H1 (cell line): ENCODE measurements around the gene REPS1. TPM values are rescaled to one million over a fixed set of nuclear protein-coding genes. Genes with fewer than 3 reads are reported as not detected.

Experiments
- CTCF ChIA-PET: fragments of 300-600 bp; sonication (Branson Sonifier 250); formaldehyde crosslinking; loops from one replicate; lab custom pipeline; 2021; ENCODE audit not compliant: partially characterized antibody; lab: Charles Lee
- POLR2A ChIA-PET: fragments of 300-600 bp; sonication (Branson Sonifier 250); formaldehyde crosslinking; loops from one replicate; lab custom pipeline; 2021; ENCODE audit warnings: inconsistent platforms; ENCODE audit not compliant: partially characterized antibody; lab: Charles Lee
- DNase-seq, 2 experiments: peaks; one replicate each; pipeline versions ENCODE4 v3.0.0 to v3.0.0-alpha.2; 2010 to 2022; ENCODE audit warnings: low spot score in 2 of 2, low read depth in 1 of 2, mixed read lengths in 1 of 2
- FAIRE-seq: peaks from 2 replicates; lab custom pipeline; 2011; peaks lifted over from hg19 to GRCh38; lab: Jason Lieb, UNC
- H2AFZ ChIP-seq: 2 replicates; pipeline ENCODE4 v1.8.1; 2012; ENCODE audit warnings: low read length, inconsistent platforms
- H2AK5ac ChIP-seq: 2 replicates; pipeline ENCODE4 v1.6.1; 2013; ENCODE audit warnings: low read depth, low read length
- H2BK120ac ChIP-seq: replicated peaks from 2 replicates; pipeline ENCODE3; 2013; ENCODE audit warnings: low read depth, low read length, inconsistent platforms
- H2BK12ac ChIP-seq: 2 replicates; pipeline ENCODE4 v1.6.1; 2013; ENCODE audit warnings: low read depth, low read length
- H2BK15ac ChIP-seq: 2 replicates; pipeline ENCODE4 v1.6.1; 2013; ENCODE audit warnings: low read length
- H2BK20ac ChIP-seq: 2 replicates; pipeline ENCODE4 v1.6.1; 2013; ENCODE audit warnings: low read length
- H2BK5ac ChIP-seq: 2 replicates; pipeline ENCODE4 v1.6.1; 2013; ENCODE audit warnings: low read depth, low read length
- H3K14ac ChIP-seq: 2 replicates; pipeline ENCODE4 v1.6.1; 2013; ENCODE audit warnings: inconsistent platforms; ENCODE audit not compliant: insufficient read length
- H3K18ac ChIP-seq: 2 replicates; pipeline ENCODE4 v1.6.1; 2013; ENCODE audit warnings: low read length; ENCODE audit errors: extremely low read depth
- H3K23ac ChIP-seq: 2 replicates; pipeline ENCODE4 v1.6.1; 2013; ENCODE audit warnings: inconsistent platforms; ENCODE audit not compliant: insufficient read length
- H3K23me2 ChIP-seq: 2 replicates; pipeline ENCODE4 v1.6.1; 2013; ENCODE audit warnings: low read depth, low read length
- H3K27ac ChIP-seq: 2 replicates; pipeline ENCODE4 v1.6.1; 2011; ENCODE audit warnings: low read depth, low read length, inconsistent platforms
- H3K27me3 ChIP-seq, 4 experiments: replicated peaks in 1 of 4; 1 replicate in 1 of 4; 2 replicates in 3 of 4; pipeline versions ENCODE4 v1.6.1 to v1.8.1; 2011 to 2013; ENCODE audit warnings: low read length in 3 of 4, mild to moderate bottlenecking in 3 of 4, inconsistent platforms in 2 of 4, mixed read lengths in 2 of 4, moderate library complexity in 1 of 4; ENCODE audit not compliant: control insufficient read depth in 3 of 4, insufficient read depth in 3 of 4; ENCODE audit errors: extremely low read depth in 1 of 4
- H3K36me3 ChIP-seq, 4 experiments: 2 replicates each; pipeline versions ENCODE4 v1.6.1 to v1.8.1; 2011 to 2013; ENCODE audit warnings: mild to moderate bottlenecking in 4 of 4, low read length in 3 of 4, moderate library complexity in 2 of 4, control low read depth in 1 of 4, inconsistent platforms in 1 of 4; ENCODE audit not compliant: insufficient read depth in 4 of 4, control insufficient read depth in 2 of 4
- H3K4ac ChIP-seq: replicated peaks from 2 replicates; pipeline ENCODE3; 2013; ENCODE audit warnings: low read length, low read depth, mixed read lengths, inconsistent platforms; ENCODE audit not compliant: insufficient read length
- H3K4me1 ChIP-seq, 4 experiments: replicated peaks in 1 of 4; 1 replicate in 1 of 4; 2 replicates in 3 of 4; pipeline versions ENCODE4 v1.6.1 to v1.8.1; 2011 to 2013; ENCODE audit warnings: low read length in 3 of 4, inconsistent platforms in 2 of 4, mixed read lengths in 1 of 4; ENCODE audit not compliant: insufficient read depth in 4 of 4, control insufficient read depth in 3 of 4
- H3K4me2 ChIP-seq, 2 experiments: 2 replicates each; pipeline versions ENCODE4 v1.6.1 to v1.8.1; 2011 to 2013; ENCODE audit warnings: low read depth in 2 of 2, low read length in 2 of 2, control low read depth in 1 of 2, inconsistent platforms in 1 of 2, mild to moderate bottlenecking in 1 of 2; ENCODE audit not compliant: insufficient read depth in 1 of 2
- H3K4me3 ChIP-seq, 4 experiments: fragments of 200-600, 300-600 bp in 1 of 4; sonication (generic), shearing (Covaris generic), sonication (Bioruptor Twin) in 1 of 4; 2 replicates each; pipeline versions ENCODE4 v1.5.1 to v1.8.1; 2011 to 2016; ENCODE audit warnings: low read length in 4 of 4, low read depth in 3 of 4, control low read depth in 2 of 4, inconsistent platforms in 2 of 4, mild to moderate bottlenecking in 2 of 4, mixed read lengths in 1 of 4, moderate library complexity in 1 of 4; ENCODE audit not compliant: insufficient read depth in 2 of 4; ENCODE audit errors: extremely low read depth in 1 of 4
- H3K56ac ChIP-seq: replicated peaks from 2 replicates; pipeline ENCODE3; 2013; ENCODE audit warnings: low read depth, mild to moderate bottlenecking, mixed read lengths, low read length, inconsistent platforms; ENCODE audit not compliant: insufficient read length
- H3K79me1 ChIP-seq: 2 replicates; pipeline ENCODE4 v1.6.1; 2013; ENCODE audit warnings: low read depth, low read length, control low read depth
- H3K79me2 ChIP-seq, 2 experiments: 2 replicates each; pipeline versions ENCODE4 v1.6.1 to v1.8.1; 2012 to 2013; ENCODE audit warnings: low read length in 2 of 2, mild to moderate bottlenecking in 2 of 2, inconsistent platforms in 1 of 2; ENCODE audit not compliant: insufficient read depth in 2 of 2, control insufficient read depth in 1 of 2
- H3K9ac ChIP-seq, 4 experiments: replicated peaks in 1 of 4; 1 replicate in 1 of 4; 2 replicates in 3 of 4; pipeline versions ENCODE4 v1.6.1 to v1.8.1; 2011 to 2013; ENCODE audit warnings: low read depth in 3 of 4, low read length in 3 of 4, control low read depth in 2 of 4, mild to moderate bottlenecking in 2 of 4, moderate library complexity in 2 of 4, inconsistent platforms in 1 of 4; ENCODE audit errors: extremely low read depth in 1 of 4
- H3K9me3 ChIP-seq, 2 experiments: 2 replicates each; pipeline versions ENCODE4 v1.6.1 to v1.8.1; 2012 to 2013; ENCODE audit warnings: mild to moderate bottlenecking in 2 of 2, moderate library complexity in 2 of 2, control low read depth in 1 of 2, inconsistent platforms in 1 of 2, low read depth in 1 of 2, low read length in 1 of 2, mixed read lengths in 1 of 2; ENCODE audit not compliant: insufficient read depth in 2 of 2
- H4K20me1 ChIP-seq, 2 experiments: replicated peaks in 1 of 2; 2 replicates each; pipeline versions ENCODE3 to v1.8.1; 2011 to 2013; ENCODE audit warnings: inconsistent platforms in 2 of 2, low read length in 2 of 2, mild to moderate bottlenecking in 1 of 2; ENCODE audit not compliant: insufficient read depth in 2 of 2, control insufficient read depth in 1 of 2
- H4K5ac ChIP-seq: 2 replicates; pipeline ENCODE4 v1.6.1; 2013; ENCODE audit warnings: low read length, low read depth, mixed read lengths, inconsistent platforms; ENCODE audit not compliant: insufficient read length
- H4K8ac ChIP-seq: 2 replicates; pipeline ENCODE4 v1.8.0; 2013; ENCODE audit warnings: mild to moderate bottlenecking, moderate library complexity, low read length, inconsistent platforms; ENCODE audit not compliant: insufficient read depth; ENCODE audit errors: extremely low read depth
- H4K91ac ChIP-seq: replicated peaks from 2 replicates; pipeline ENCODE3; 2013; ENCODE audit warnings: low read length, mixed read lengths, inconsistent platforms; ENCODE audit not compliant: insufficient read length
- CHD2 ChIP-seq: IDR thresholded peaks from 2 replicates; pipeline ENCODE4 v1.6.1; 2012; ENCODE audit warnings: low read length, improper control_type of control experiment
- CREB1 ChIP-seq: IDR thresholded peaks from 2 replicates; pipeline ENCODE4 v1.6.1; 2012; ENCODE audit warnings: inconsistent platforms
- EZH2 ChIP-seq: fragments of 200-600 bp; sonication (generic); IDR thresholded peaks from 2 replicates; pipeline ENCODE4 v1.7.1; 2012; ENCODE audit warnings: low read depth, mild to moderate bottlenecking, moderate library complexity, low read length, inconsistent platforms; ENCODE audit not compliant: severe bottlenecking
- FOSL1 ChIP-seq: IDR thresholded peaks from 2 replicates; pipeline ENCODE4 v1.6.1; 2011; ENCODE audit warnings: mild to moderate bottlenecking, low read depth, low read length, moderate library complexity; ENCODE audit not compliant: insufficient read depth
- KDM1A ChIP-seq: fragments of 200-600, 300-600 bp; sonication (generic); IDR thresholded peaks from 2 replicates; pipeline ENCODE4 v1.7.1; 2016; ENCODE audit warnings: mild to moderate bottlenecking, low read length, borderline replicate concordance
- MAFK ChIP-seq: IDR thresholded peaks from 2 replicates; pipeline ENCODE4 v1.6.1; 2012; ENCODE audit warnings: low read depth, mild to moderate bottlenecking, improper control_type of control experiment, low read length
- SP2 ChIP-seq: IDR thresholded peaks from 2 replicates; pipeline ENCODE4 v1.6.1; 2012; ENCODE audit warnings: mild to moderate bottlenecking, low read length, inconsistent platforms
- SP4 ChIP-seq: IDR thresholded peaks from 2 replicates; pipeline ENCODE4 v1.6.1; 2012; ENCODE audit warnings: low read length, inconsistent platforms
- TAF7 ChIP-seq: optimal IDR thresholded peaks from 2 replicates; pipeline ENCODE3; 2011; ENCODE audit warnings: low read depth, mild to moderate bottlenecking, inconsistent platforms, low read length, moderate library complexity, borderline replicate concordance
- TCF12 ChIP-seq: IDR thresholded peaks from 2 replicates; pipeline ENCODE4 v1.6.1; 2011; ENCODE audit warnings: low read depth, mild to moderate bottlenecking, low read length
- ZNF274 ChIP-seq: IDR thresholded peaks from 2 replicates; pipeline ENCODE4 v1.7.0; 2012; ENCODE audit warnings: low read length, borderline replicate concordance; ENCODE audit errors: extremely low read depth
- WGBS, 2 experiments: shearing (Covaris generic) in 1 of 2; methylation state at CpG; one replicate each; pipeline versions ENCODE4 v1.1.6 to v1.1.7; 2013 to 2015; ENCODE audit warnings: low lambda C conversion rate in 2 of 2, mixed read lengths in 2 of 2, inconsistent platforms in 1 of 2, low coverage in 1 of 2, missing lambda C conversion rate in 1 of 2; ENCODE audit not compliant: insufficient replicate concordance in 2 of 2, insufficient coverage in 1 of 2, insufficient read length in 1 of 2; ENCODE audit errors: extremely low coverage in 1 of 2, missing lambda C conversion rate in 1 of 2; 5-methylcytosine and 5-hydroxymethylcytosine counted together
- polyA plus RNA-seq, 7 experiments: library from polyadenylated mRNA; depleted of rRNA in 3 of 7; stranded (reverse) in 5 of 7; unstranded in 2 of 7; fragments of >200 nt in 5 of 7; fragments of 200-250 nt in 2 of 7; gene quantifications; 1 replicate in 5 of 7; 2 replicates in 1 of 7; 4 replicates in 1 of 7; pipeline versions ENCODE4 v1.2.1 to v1.2.3, GENCODE V29; 2011 to 2013; ENCODE audit warnings: missing spikeins in 2 of 7, mixed read lengths in 2 of 7
- total RNA-seq: library from RNA; stranded (reverse); fragmentation: NEBNext Ultra II Directional; extraction: Animal tissue kit (Norgen Biotek cat#: 25700); gene quantifications from 2 replicates; pipeline ENCODE4 v1.2.1, GENCODE V29; 2021
- TF ChIP-seq, protein P1 (sequence below): IDR thresholded peaks from 2 replicates; pipeline ENCODE4 v1.6.1; 2012; ENCODE audit warnings: inconsistent platforms

REPS1 gene
- total and polyA plus RNA-seq, 2 of the 8 experiments (the other 6 are each of a cell fraction or from before 2014, with no cell fraction given), result 52.1 to 68.9 TPM

- Histone ChIP-seq H3K27me3 (no peaks in the 10 kb centered on the region), H4K8ac (no peak overlapping the region), H2BK120ac (no peak overlapping the region), H4K5ac (no peak overlapping the region), H2BK15ac (no peak overlapping the region), H3K4ac (no peak overlapping the region), H3K36me3 (no peaks in the 10 kb centered on the region), H2BK12ac (no peak overlapping the region), H3K79me2 (peaks cover 23 to 99% of the 10 kb centered on the region in 2 experiments), H3K56ac (no peak overlapping the region), H3K9ac (no peak overlapping the region), H3K4me1 (peaks cover 4 to 29% (median 19%) of the 10 kb centered on the region in 4 experiments; a peak in 5 of 7 replicates), H4K20me1 (peaks cover 3 to 13% of the 10 kb centered on the region in 2 experiments), H2AK5ac (no peak overlapping the region), H2AFZ (no peak overlapping the region), H3K9me3 (no peaks in the 10 kb centered on the region), H3K23ac (no peak overlapping the region), H2BK5ac (no peak overlapping the region), H3K4me3 (no peak overlapping the region), H3K4me2 (no peak overlapping the region), H3K27ac (no peak overlapping the region), H3K79me1 (peaks cover 10% of the 10 kb centered on the region), H3K18ac (no peak overlapping the region), H2BK20ac (no peak overlapping the region), H4K91ac (no peak overlapping the region), H3K23me2 (no peaks in the 10 kb centered on the region), H3K14ac (no peak overlapping the region)
- FAIRE-seq (no peak), DNase-seq (no peak)
- ChIA-PET CTCF (interaction anchor here (0.7 to 1.9 kb wide), 8 partner anchors 7 to 242 kb away, joined by 3 to 6 read pairs (median 4); partner anchors contain the start of gene REPS1), POLR2A (interaction anchor here (1.0 to 4.3 kb wide), 2 partner anchors 12 to 57 kb away, joined by 3 to 20 read pairs; partner anchors contain the start of gene REPS1)
- WGBS, 2 experiments, result 79% methylated on average over 4 of the region's 4 CpGs; no CpG with 5 or more reads in 1 of the 2 experiments
- TF ChIP-seq SP2 (no peak), EZH2 (no peak), SP4 (no peak), MAFK (no peak), CHD2 (no peak), TAF7 (no peak), KDM1A (no peak), ZNF274 (no peak), FOSL1 (no peak), TCF12 (no peak), CREB1 (no peak)
- TF ChIP-seq, protein P1, sequence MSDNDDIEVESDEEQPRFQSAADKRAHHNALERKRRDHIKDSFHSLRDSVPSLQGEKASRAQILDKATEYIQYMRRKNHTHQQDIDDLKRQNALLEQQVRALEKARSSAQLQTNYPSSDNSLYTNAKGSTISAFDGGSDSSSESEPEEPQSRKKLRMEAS, result no peak
Observed at GRCh38 chr6:138975815-138976214, 12.2 kb downstream of the REPS1 start.
